Smooth muscle cell (in vitro differentiated cells): Measurements from ENCODE around the gene KCNMA1. TPM values are rescaled to one million over a fixed set of nuclear protein-coding genes. Genes with fewer than 3 reads are reported as not detected.

Experiments
- DNase-seq: peaks from one replicate; lab custom pipeline; 2025; ENCODE audit not compliant: unreplicated experiment; lab: John Stamatoyannopoulos, UW
- H2AFZ ChIP-seq: fragments of 200-600 bp; sonication (generic); 2 replicates; pipeline ENCODE4 v1.6.0; 2016; ENCODE audit warnings: antibody characterized with exemption, low read depth, mild to moderate bottlenecking
- H3F3A ChIP-seq: fragments of 200-600 bp; sonication (generic); 2 replicates; pipeline ENCODE4 v1.6.0; 2017; ENCODE audit warnings: antibody characterized with exemption, low read depth
- H3K27ac ChIP-seq: fragments of 200-600 bp; sonication (generic); 2 replicates; pipeline ENCODE4 v1.5.1; 2016; ENCODE audit warnings: low read depth, mild to moderate bottlenecking
- H3K27me3 ChIP-seq: fragments of 200-600 bp; sonication (generic); 2 replicates; pipeline ENCODE4 v1.6.1; 2016; ENCODE audit warnings: low read depth, mild to moderate bottlenecking
- H3K36me3 ChIP-seq: fragments of 200-600 bp; sonication (generic); 2 replicates; pipeline ENCODE4 v1.5.1; 2016; ENCODE audit warnings: low read depth
- H3K4me1 ChIP-seq: fragments of 200-600 bp; sonication (generic); 2 replicates; pipeline ENCODE4 v1.5.1; 2016; ENCODE audit warnings: low read depth
- H3K4me2 ChIP-seq: fragments of 200-600 bp; sonication (generic); 2 replicates; pipeline ENCODE4 v1.6.0; 2016; ENCODE audit warnings: mild to moderate bottlenecking
- H3K4me3 ChIP-seq: fragments of 200-600 bp; sonication (generic); 2 replicates; pipeline ENCODE4 v1.5.1; 2016; ENCODE audit warnings: mild to moderate bottlenecking
- H3K79me2 ChIP-seq: fragments of 200-600 bp; sonication (generic); 2 replicates; pipeline ENCODE4 v1.6.0; 2016; ENCODE audit warnings: low read depth, mild to moderate bottlenecking
- H3K9ac ChIP-seq: fragments of 200-600 bp; sonication (generic); 2 replicates; pipeline ENCODE4 v1.6.0; 2016; ENCODE audit warnings: low read depth
- H3K9me3 ChIP-seq: fragments of 200-600 bp; sonication (generic); replicated peaks from 2 replicates; pipeline ENCODE4 v1.5.1; 2016; ENCODE audit warnings: low read depth
- H4K20me1 ChIP-seq: fragments of 200-600 bp; sonication (generic); 2 replicates; pipeline ENCODE4 v1.6.0; 2016; ENCODE audit warnings: low read depth
- WGBS: methylation state at CpG from one replicate; pipeline ENCODE4 v1.1.7; 2016; ENCODE audit warnings: low lambda C conversion rate; 5-methylcytosine and 5-hydroxymethylcytosine counted together
- polyA plus RNA-seq: library from polyadenylated mRNA; unstranded; fragments of >200 nt; fragmentation: Nextera tagmentation; extraction: Ambion mirVana; gene quantifications from 2 replicates; pipeline ENCODE4 v1.2.1, GENCODE V29; 2016
- total RNA-seq: library from RNA; depleted of rRNA; stranded (reverse); fragments of >200 nt; gene quantifications from 2 replicates; pipeline ENCODE4 v1.2.3, GENCODE V29; 2014
- TF ChIP-seq, protein P1 (sequence below): fragments of 200-600 bp; sonication (generic); IDR thresholded peaks from 2 replicates; pipeline ENCODE4 v1.5.1; 2017; ENCODE audit warnings: borderline replicate concordance, mild to moderate bottlenecking, antibody characterized with exemption; ENCODE audit not compliant: insufficient read depth, poor library complexity, severe bottlenecking

KCNMA1 gene
- total and polyA plus RNA-seq, 2 experiments from 2014 or later = 9.1 to 23.4 TPM

- TF ChIP-seq, protein P1, sequence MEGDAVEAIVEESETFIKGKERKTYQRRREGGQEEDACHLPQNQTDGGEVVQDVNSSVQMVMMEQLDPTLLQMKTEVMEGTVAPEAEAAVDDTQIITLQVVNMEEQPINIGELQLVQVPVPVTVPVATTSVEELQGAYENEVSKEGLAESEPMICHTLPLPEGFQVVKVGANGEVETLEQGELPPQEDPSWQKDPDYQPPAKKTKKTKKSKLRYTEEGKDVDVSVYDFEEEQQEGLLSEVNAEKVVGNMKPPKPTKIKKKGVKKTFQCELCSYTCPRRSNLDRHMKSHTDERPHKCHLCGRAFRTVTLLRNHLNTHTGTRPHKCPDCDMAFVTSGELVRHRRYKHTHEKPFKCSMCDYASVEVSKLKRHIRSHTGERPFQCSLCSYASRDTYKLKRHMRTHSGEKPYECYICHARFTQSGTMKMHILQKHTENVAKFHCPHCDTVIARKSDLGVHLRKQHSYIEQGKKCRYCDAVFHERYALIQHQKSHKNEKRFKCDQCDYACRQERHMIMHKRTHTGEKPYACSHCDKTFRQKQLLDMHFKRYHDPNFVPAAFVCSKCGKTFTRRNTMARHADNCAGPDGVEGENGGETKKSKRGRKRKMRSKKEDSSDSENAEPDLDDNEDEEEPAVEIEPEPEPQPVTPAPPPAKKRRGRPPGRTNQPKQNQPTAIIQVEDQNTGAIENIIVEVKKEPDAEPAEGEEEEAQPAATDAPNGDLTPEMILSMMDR = peak; percentile 59
- H3K27ac ChIP-seq = no peak overlapping the region
- no peak for DNase-seq
- H3F3A ChIP-seq = no peaks in the 10 kb centered on the region
- H3K27me3 ChIP-seq = no peaks in the 10 kb centered on the region
- WGBS = 69% methylated on average over 6 of the region's 6 CpGs
- no peak overlapping the region for H3K4me2 ChIP-seq
- H2AFZ ChIP-seq = no peak overlapping the region
- no peak overlapping the region for H3K4me3 ChIP-seq
- H4K20me1 ChIP-seq = no peaks in the 10 kb centered on the region
- H3K36me3 ChIP-seq = no peaks in the 10 kb centered on the region
- no peaks in the 10 kb centered on the region for H3K4me1 ChIP-seq
- H3K79me2 ChIP-seq = no peaks in the 10 kb centered on the region
- no peak overlapping the region for H3K9ac ChIP-seq
- no peaks in the 10 kb centered on the region for H3K9me3 ChIP-seq
Measured at GRCh38 chr10:77036993-77037734, 600.4 kb downstream of the KCNMA1 start.

DNA sequence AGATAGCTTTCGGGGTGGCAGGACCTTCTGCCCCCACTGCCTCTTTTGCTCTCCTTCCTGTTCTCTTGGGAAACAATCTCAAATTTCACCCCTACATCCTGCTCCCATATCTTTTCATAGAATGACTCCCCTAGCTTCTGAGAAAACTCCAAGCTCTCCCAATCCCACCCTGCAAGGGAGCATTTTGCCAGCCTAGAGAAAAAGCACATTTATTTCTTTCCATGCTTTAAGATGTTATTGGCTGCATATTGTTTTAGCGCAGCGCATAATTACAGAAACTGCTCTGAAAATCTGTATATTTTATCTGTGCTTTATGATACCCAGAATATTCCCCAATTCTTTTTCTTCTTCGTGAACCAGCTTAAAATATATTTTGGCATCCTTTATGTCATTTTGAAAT lies 601.3 kb downstream of the KCNMA1 start:
- no peaks in the 10 kb centered on the region for H3K27me3 ChIP-seq

GRCh38 chr10:77034795-77035194 lies 602.8 kb downstream of the KCNMA1 start:
- TF ChIP-seq, protein P1 = no peak
- H3K4me3 ChIP-seq = no peak overlapping the region
- no peak overlapping the region for H3K4me2 ChIP-seq
- no peaks in the 10 kb centered on the region for H3F3A ChIP-seq
- H2AFZ ChIP-seq = no peak overlapping the region
- no peaks in the 10 kb centered on the region for H3K9me3 ChIP-seq
- H3K27me3 ChIP-seq = no peaks in the 10 kb centered on the region
- H3K36me3 ChIP-seq = no peaks in the 10 kb centered on the region
- no peak overlapping the region for H3K9ac ChIP-seq
- 90% methylated on average over 4 of the region's 4 CpGs for WGBS
- H4K20me1 ChIP-seq = no peaks in the 10 kb centered on the region
- no peaks in the 10 kb centered on the region for H3K4me1 ChIP-seq
- no peak for DNase-seq
- H3K27ac ChIP-seq = no peak overlapping the region
- H3K79me2 ChIP-seq = no peaks in the 10 kb centered on the region

More for the DNA sequence above, 601.3 kb downstream of the KCNMA1 start:
- Histone ChIP-seq H3K36me3 (no peaks in the 10 kb centered on the region), H3K4me2 (no peak overlapping the region), H2AFZ (no peak overlapping the region), H3K9me3 (no peaks in the 10 kb centered on the region), H3K27ac (no peak overlapping the region), H3K4me3 (no peak overlapping the region), H3K4me1 (no peaks in the 10 kb centered on the region), H3K79me2 (no peaks in the 10 kb centered on the region), H3F3A (no peaks in the 10 kb centered on the region), H4K20me1 (no peaks in the 10 kb centered on the region), H3K9ac (no peak overlapping the region)
- 98% methylated on average over 4 of the region's 4 CpGs for WGBS
- TF ChIP-seq, protein P1 = no peak
- no peak for DNase-seq

- Histone ChIP-seq H3K4me3 (no peak overlapping the region), H3K79me2 (no peaks in the 10 kb centered on the region), H3K9me3 (no peaks in the 10 kb centered on the region), H3K4me2 (no peak overlapping the region), H3F3A (no peaks in the 10 kb centered on the region), H3K4me1 (no peaks in the 10 kb centered on the region), H4K20me1 (no peaks in the 10 kb centered on the region), H3K36me3 (no peaks in the 10 kb centered on the region), H3K27ac (no peak overlapping the region), H3K9ac (no peak overlapping the region), H2AFZ (no peak overlapping the region), H3K27me3 (no peaks in the 10 kb centered on the region)
- 98% methylated on average over 4 of the region's 4 CpGs for WGBS
- DNase-seq = no peak
- TF ChIP-seq, protein P1 = no peak
Measured at GRCh38 chr10:77034240-77034639, 603.4 kb downstream of the KCNMA1 start.
